Measurements from ENCODE around the gene ARL6IP1.

The ARL6IP1 gene

GRCh38 chr16:18846416-18846815 is 45.1 kb upstream of the ARL6IP1 start (continued):
- no peak for TF ChIP-seq ZNF623 (tag by site-specific recombination; IDR thresholded peaks at IDR 0.05)

GRCh38 chr16:18842565-18842964 is 41.2 kb upstream of the ARL6IP1 start:
- ChIA-PET POLR2A (interaction anchor here (1.5 kb wide), 1 partner anchor 41 kb away, joined by 3 read pairs; the partner anchor contains the start of gene ARL6IP1), CTCF (interaction anchor here (0.6 kb wide), 1 partner anchor 230 kb away, joined by 3 read pairs; no protein-coding TSS in a partner anchor)
- Histone ChIP-seq H3K9me3 (ENCODE audit: control insufficient read depth, insufficient read depth, low read depth, low read length) (no peaks in the 10 kb centered on the region), H3K4me1 (ENCODE audit: control insufficient read depth, insufficient read depth, low read length) (no peaks in the 10 kb centered on the region), H3K4me3 (ENCODE audit: low read depth, low read length) (no peak overlapping the region), H3K27ac (ENCODE audit: extremely low read depth, low read depth, low read length) (no peak overlapping the region), H3K36me3 (ENCODE audit: control insufficient read depth in 2 of 2, insufficient read depth in 1 of 2, low read length in 2 of 2) (peaks cover 58 to 93% of the 10 kb centered on the region in 2 experiments)
- TF ChIP-seq PATZ1 (tag by site-specific recombination; IDR thresholded peaks at IDR 0.05) (no peak), ZEB2 (tag by site-specific recombination; IDR thresholded peaks at IDR 0.05) (no peak), ZNF354C (tag by site-specific recombination; IDR thresholded peaks at IDR 0.05; ENCODE audit: borderline replicate concordance, low read depth) (no peak), ZNF623 (tag by site-specific recombination; IDR thresholded peaks at IDR 0.05) (no peak), ZNF843 (tag by site-specific recombination; IDR thresholded peaks at IDR 0.05) (no peak), ZNF785 (tag by site-specific recombination; IDR thresholded peaks at IDR 0.05) (no peak), ZNF16 (tag by site-specific recombination; IDR thresholded peaks at IDR 0.05; ENCODE audit: low read depth) (no peak), SCRT1 (tag by site-specific recombination; IDR thresholded peaks at IDR 0.05; ENCODE audit: borderline replicate concordance) (no peak), ZNF404 (tag by site-specific recombination; IDR thresholded peaks at IDR 0.05) (no peak), BCL11B (tag by site-specific recombination; IDR thresholded peaks at IDR 0.05; ENCODE audit: low read depth) (no peak), ZNF501 (tag by site-specific recombination; IDR thresholded peaks at IDR 0.05) (no peak), ZNF791 (tag by site-specific recombination; IDR thresholded peaks at IDR 0.05) (no peak), ZNF449 (tag by site-specific recombination; IDR thresholded peaks at IDR 0.05) (no peak), ZNF433 (tag by site-specific recombination; IDR thresholded peaks at IDR 0.05; ENCODE audit: low read depth) (no peak), ZNF112 (tag by site-specific recombination; IDR thresholded peaks at IDR 0.05) (no peak), ZNF266 (tag by site-specific recombination; IDR thresholded peaks at IDR 0.05; ENCODE audit: low read depth) (no peak), ZNF639 (tag by site-specific recombination; IDR thresholded peaks at IDR 0.05) (no peak)
- TF ChIP-seq, protein P1, sequence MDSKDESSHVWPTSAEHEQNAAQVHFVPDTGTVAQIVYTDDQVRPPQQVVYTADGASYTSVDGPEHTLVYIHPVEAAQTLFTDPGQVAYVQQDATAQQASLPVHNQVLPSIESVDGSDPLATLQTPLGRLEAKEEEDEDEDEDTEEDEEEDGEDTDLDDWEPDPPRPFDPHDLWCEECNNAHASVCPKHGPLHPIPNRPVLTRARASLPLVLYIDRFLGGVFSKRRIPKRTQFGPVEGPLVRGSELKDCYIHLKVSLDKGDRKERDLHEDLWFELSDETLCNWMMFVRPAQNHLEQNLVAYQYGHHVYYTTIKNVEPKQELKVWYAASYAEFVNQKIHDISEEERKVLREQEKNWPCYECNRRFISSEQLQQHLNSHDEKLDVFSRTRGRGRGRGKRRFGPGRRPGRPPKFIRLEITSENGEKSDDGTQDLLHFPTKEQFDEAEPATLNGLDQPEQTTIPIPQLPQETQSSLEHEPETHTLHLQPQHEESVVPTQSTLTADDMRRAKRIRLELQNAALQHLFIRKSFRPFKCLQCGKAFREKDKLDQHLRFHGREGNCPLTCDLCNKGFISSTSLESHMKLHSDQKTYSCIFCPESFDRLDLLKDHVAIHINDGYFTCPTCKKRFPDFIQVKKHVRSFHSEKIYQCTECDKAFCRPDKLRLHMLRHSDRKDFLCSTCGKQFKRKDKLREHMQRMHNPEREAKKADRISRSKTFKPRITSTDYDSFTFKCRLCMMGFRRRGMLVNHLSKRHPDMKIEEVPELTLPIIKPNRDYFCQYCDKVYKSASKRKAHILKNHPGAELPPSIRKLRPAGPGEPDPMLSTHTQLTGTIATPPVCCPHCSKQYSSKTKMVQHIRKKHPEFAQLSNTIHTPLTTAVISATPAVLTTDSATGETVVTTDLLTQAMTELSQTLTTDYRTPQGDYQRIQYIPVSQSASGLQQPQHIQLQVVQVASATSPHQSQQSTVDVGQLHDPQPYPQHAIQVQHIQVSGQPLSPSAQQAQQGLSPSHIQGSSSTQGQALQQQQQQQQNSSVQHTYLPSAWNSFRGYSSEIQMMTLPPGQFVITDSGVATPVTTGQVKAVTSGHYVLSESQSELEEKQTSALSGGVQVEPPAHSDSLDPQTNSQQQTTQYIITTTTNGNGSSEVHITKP (tag by site-specific recombination; IDR thresholded peaks at IDR 0.05): no peak
